H1 (cell line): Measurements from ENCODE around the gene RHOV. TPM values are rescaled to one million over a fixed set of nuclear protein-coding genes. Genes with fewer than 3 reads are reported as not detected.
A peak's percentile ranks its signal among the peaks of the same experiment; 100 is the strongest.

Source experiments
- CTCF ChIA-PET: fragments of 300-600 bp; sonication (Branson Sonifier 250); formaldehyde crosslinking; loops from one replicate; lab custom pipeline; 2021; ENCODE audit not compliant: partially characterized antibody; lab: Charles Lee
- POLR2A ChIA-PET: fragments of 300-600 bp; sonication (Branson Sonifier 250); formaldehyde crosslinking; loops from one replicate; lab custom pipeline; 2021; ENCODE audit warnings: inconsistent platforms; ENCODE audit not compliant: partially characterized antibody; lab: Charles Lee
- DNase-seq, 2 experiments: peaks; one replicate each; pipeline versions ENCODE4 v3.0.0 to v3.0.0-alpha.2; 2010 to 2022; ENCODE audit warnings: low spot score in 2 of 2, low read depth in 1 of 2, mixed read lengths in 1 of 2
- FAIRE-seq: peaks from 2 replicates; lab custom pipeline; 2011; peaks lifted over from hg19 to GRCh38; lab: Jason Lieb, UNC
- H2AFZ ChIP-seq: 2 replicates; pipeline ENCODE4 v1.8.1; 2012; ENCODE audit warnings: low read length, inconsistent platforms
- H2AK5ac ChIP-seq: 2 replicates; pipeline ENCODE4 v1.6.1; 2013; ENCODE audit warnings: low read depth, low read length
- H2BK120ac ChIP-seq: replicated peaks from 2 replicates; pipeline ENCODE3; 2013; ENCODE audit warnings: low read depth, low read length, inconsistent platforms
- H2BK12ac ChIP-seq: 2 replicates; pipeline ENCODE4 v1.6.1; 2013; ENCODE audit warnings: low read depth, low read length
- H2BK15ac ChIP-seq: 2 replicates; pipeline ENCODE4 v1.6.1; 2013; ENCODE audit warnings: low read length
- H2BK20ac ChIP-seq: 2 replicates; pipeline ENCODE4 v1.6.1; 2013; ENCODE audit warnings: low read length
- H2BK5ac ChIP-seq: 2 replicates; pipeline ENCODE4 v1.6.1; 2013; ENCODE audit warnings: low read depth, low read length
- H3K14ac ChIP-seq: 2 replicates; pipeline ENCODE4 v1.6.1; 2013; ENCODE audit warnings: inconsistent platforms; ENCODE audit not compliant: insufficient read length
- H3K18ac ChIP-seq: 2 replicates; pipeline ENCODE4 v1.6.1; 2013; ENCODE audit warnings: low read length; ENCODE audit errors: extremely low read depth
- H3K23ac ChIP-seq: 2 replicates; pipeline ENCODE4 v1.6.1; 2013; ENCODE audit warnings: inconsistent platforms; ENCODE audit not compliant: insufficient read length
- H3K23me2 ChIP-seq: 2 replicates; pipeline ENCODE4 v1.6.1; 2013; ENCODE audit warnings: low read depth, low read length
- H3K27ac ChIP-seq: 2 replicates; pipeline ENCODE4 v1.6.1; 2011; ENCODE audit warnings: low read depth, low read length, inconsistent platforms
- H3K27me3 ChIP-seq, 4 experiments: replicated peaks in 1 of 4; 1 replicate in 1 of 4; 2 replicates in 3 of 4; pipeline versions ENCODE4 v1.6.1 to v1.8.1; 2011 to 2013; ENCODE audit warnings: low read length in 3 of 4, mild to moderate bottlenecking in 3 of 4, inconsistent platforms in 2 of 4, mixed read lengths in 2 of 4, moderate library complexity in 1 of 4; ENCODE audit not compliant: control insufficient read depth in 3 of 4, insufficient read depth in 3 of 4; ENCODE audit errors: extremely low read depth in 1 of 4
- H3K36me3 ChIP-seq, 4 experiments: 2 replicates each; pipeline versions ENCODE4 v1.6.1 to v1.8.1; 2011 to 2013; ENCODE audit warnings: mild to moderate bottlenecking in 4 of 4, low read length in 3 of 4, moderate library complexity in 2 of 4, control low read depth in 1 of 4, inconsistent platforms in 1 of 4; ENCODE audit not compliant: insufficient read depth in 4 of 4, control insufficient read depth in 2 of 4
- H3K4ac ChIP-seq: replicated peaks from 2 replicates; pipeline ENCODE3; 2013; ENCODE audit warnings: low read length, low read depth, mixed read lengths, inconsistent platforms; ENCODE audit not compliant: insufficient read length
- H3K4me1 ChIP-seq, 4 experiments: replicated peaks in 1 of 4; 1 replicate in 1 of 4; 2 replicates in 3 of 4; pipeline versions ENCODE4 v1.6.1 to v1.8.1; 2011 to 2013; ENCODE audit warnings: low read length in 3 of 4, inconsistent platforms in 2 of 4, mixed read lengths in 1 of 4; ENCODE audit not compliant: insufficient read depth in 4 of 4, control insufficient read depth in 3 of 4
- H3K4me2 ChIP-seq, 2 experiments: 2 replicates each; pipeline versions ENCODE4 v1.6.1 to v1.8.1; 2011 to 2013; ENCODE audit warnings: low read depth in 2 of 2, low read length in 2 of 2, control low read depth in 1 of 2, inconsistent platforms in 1 of 2, mild to moderate bottlenecking in 1 of 2; ENCODE audit not compliant: insufficient read depth in 1 of 2
- H3K4me3 ChIP-seq, 4 experiments: fragments of 200-600, 300-600 bp in 1 of 4; sonication (generic), shearing (Covaris generic), sonication (Bioruptor Twin) in 1 of 4; 2 replicates each; pipeline versions ENCODE4 v1.5.1 to v1.8.1; 2011 to 2016; ENCODE audit warnings: low read length in 4 of 4, low read depth in 3 of 4, control low read depth in 2 of 4, inconsistent platforms in 2 of 4, mild to moderate bottlenecking in 2 of 4, mixed read lengths in 1 of 4, moderate library complexity in 1 of 4; ENCODE audit not compliant: insufficient read depth in 2 of 4; ENCODE audit errors: extremely low read depth in 1 of 4
- H3K56ac ChIP-seq: replicated peaks from 2 replicates; pipeline ENCODE3; 2013; ENCODE audit warnings: low read depth, mild to moderate bottlenecking, mixed read lengths, low read length, inconsistent platforms; ENCODE audit not compliant: insufficient read length
- H3K79me1 ChIP-seq: 2 replicates; pipeline ENCODE4 v1.6.1; 2013; ENCODE audit warnings: low read depth, low read length, control low read depth
- H3K79me2 ChIP-seq, 2 experiments: 2 replicates each; pipeline versions ENCODE4 v1.6.1 to v1.8.1; 2012 to 2013; ENCODE audit warnings: low read length in 2 of 2, mild to moderate bottlenecking in 2 of 2, inconsistent platforms in 1 of 2; ENCODE audit not compliant: insufficient read depth in 2 of 2, control insufficient read depth in 1 of 2
- H3K9ac ChIP-seq, 4 experiments: replicated peaks in 1 of 4; 1 replicate in 1 of 4; 2 replicates in 3 of 4; pipeline versions ENCODE4 v1.6.1 to v1.8.1; 2011 to 2013; ENCODE audit warnings: low read depth in 3 of 4, low read length in 3 of 4, control low read depth in 2 of 4, mild to moderate bottlenecking in 2 of 4, moderate library complexity in 2 of 4, inconsistent platforms in 1 of 4; ENCODE audit errors: extremely low read depth in 1 of 4
- H3K9me3 ChIP-seq, 2 experiments: 2 replicates each; pipeline versions ENCODE4 v1.6.1 to v1.8.1; 2012 to 2013; ENCODE audit warnings: mild to moderate bottlenecking in 2 of 2, moderate library complexity in 2 of 2, control low read depth in 1 of 2, inconsistent platforms in 1 of 2, low read depth in 1 of 2, low read length in 1 of 2, mixed read lengths in 1 of 2; ENCODE audit not compliant: insufficient read depth in 2 of 2
- H4K20me1 ChIP-seq, 2 experiments: replicated peaks in 1 of 2; 2 replicates each; pipeline versions ENCODE3 to v1.8.1; 2011 to 2013; ENCODE audit warnings: inconsistent platforms in 2 of 2, low read length in 2 of 2, mild to moderate bottlenecking in 1 of 2; ENCODE audit not compliant: insufficient read depth in 2 of 2, control insufficient read depth in 1 of 2
- H4K5ac ChIP-seq: 2 replicates; pipeline ENCODE4 v1.6.1; 2013; ENCODE audit warnings: low read length, low read depth, mixed read lengths, inconsistent platforms; ENCODE audit not compliant: insufficient read length
- H4K8ac ChIP-seq: 2 replicates; pipeline ENCODE4 v1.8.0; 2013; ENCODE audit warnings: mild to moderate bottlenecking, moderate library complexity, low read length, inconsistent platforms; ENCODE audit not compliant: insufficient read depth; ENCODE audit errors: extremely low read depth
- H4K91ac ChIP-seq: replicated peaks from 2 replicates; pipeline ENCODE3; 2013; ENCODE audit warnings: low read length, mixed read lengths, inconsistent platforms; ENCODE audit not compliant: insufficient read length
- CBX5 ChIP-seq: fragments of 300-800, 300-1000 bp; sonication (generic); IDR thresholded peaks from 2 replicates; pipeline ENCODE4 v1.7.1; 2016; ENCODE audit warnings: antibody characterized with exemption, low read length, low read depth
- CREB1 ChIP-seq: IDR thresholded peaks from 2 replicates; pipeline ENCODE4 v1.6.1; 2012; ENCODE audit warnings: inconsistent platforms
- EZH2 ChIP-seq: fragments of 200-600 bp; sonication (generic); IDR thresholded peaks from 2 replicates; pipeline ENCODE4 v1.7.1; 2012; ENCODE audit warnings: low read depth, mild to moderate bottlenecking, moderate library complexity, low read length, inconsistent platforms; ENCODE audit not compliant: severe bottlenecking
- RAD21 ChIP-seq, 2 experiments: IDR thresholded peaks in 1 of 2; conservative IDR thresholded peaks in 1 of 2; 2 replicates each; pipeline ENCODE4 v1.6.1; 2011; ENCODE audit warnings: low read depth in 2 of 2, low read length in 2 of 2, improper control_type of control experiment in 1 of 2, inconsistent platforms in 1 of 2, mild to moderate bottlenecking in 1 of 2, moderate library complexity in 1 of 2
- SAP30 ChIP-seq: fragments of 300-600 bp; sonication (generic); IDR thresholded peaks from 2 replicates; pipeline ENCODE4 v1.7.1; 2012; ENCODE audit warnings: low read length, moderate library complexity, mild to moderate bottlenecking, inconsistent platforms; ENCODE audit not compliant: insufficient read depth, insufficient replicate concordance
- SIRT6 ChIP-seq: IDR thresholded peaks from one replicate; pipeline ENCODE4 v1.7.1; 2012; ENCODE audit warnings: low read length, inconsistent platforms
- TCF12 ChIP-seq: IDR thresholded peaks from 2 replicates; pipeline ENCODE4 v1.6.1; 2011; ENCODE audit warnings: low read depth, mild to moderate bottlenecking, low read length
- WGBS, 2 experiments: shearing (Covaris generic) in 1 of 2; methylation state at CpG; one replicate each; pipeline versions ENCODE4 v1.1.6 to v1.1.7; 2013 to 2015; ENCODE audit warnings: low lambda C conversion rate in 2 of 2, mixed read lengths in 2 of 2, inconsistent platforms in 1 of 2, low coverage in 1 of 2, missing lambda C conversion rate in 1 of 2; ENCODE audit not compliant: insufficient replicate concordance in 2 of 2, insufficient coverage in 1 of 2, insufficient read length in 1 of 2; ENCODE audit errors: extremely low coverage in 1 of 2, missing lambda C conversion rate in 1 of 2; 5-methylcytosine and 5-hydroxymethylcytosine counted together
- polyA plus RNA-seq, 7 experiments: library from polyadenylated mRNA; depleted of rRNA in 3 of 7; stranded (reverse) in 5 of 7; unstranded in 2 of 7; fragments of >200 nt in 5 of 7; fragments of 200-250 nt in 2 of 7; gene quantifications; 1 replicate in 5 of 7; 2 replicates in 1 of 7; 4 replicates in 1 of 7; pipeline versions ENCODE4 v1.2.1 to v1.2.3, GENCODE V29; 2011 to 2013; ENCODE audit warnings: missing spikeins in 2 of 7, mixed read lengths in 2 of 7
- total RNA-seq: library from RNA; stranded (reverse); fragmentation: NEBNext Ultra II Directional; extraction: Animal tissue kit (Norgen Biotek cat#: 25700); gene quantifications from 2 replicates; pipeline ENCODE4 v1.2.1, GENCODE V29; 2021

RHOV gene
- total and polyA plus RNA-seq, 2 of the 8 experiments (the other 6 are each of a cell fraction or from before 2014, with no cell fraction given) = 1.5 to 2.7 TPM

DNA sequence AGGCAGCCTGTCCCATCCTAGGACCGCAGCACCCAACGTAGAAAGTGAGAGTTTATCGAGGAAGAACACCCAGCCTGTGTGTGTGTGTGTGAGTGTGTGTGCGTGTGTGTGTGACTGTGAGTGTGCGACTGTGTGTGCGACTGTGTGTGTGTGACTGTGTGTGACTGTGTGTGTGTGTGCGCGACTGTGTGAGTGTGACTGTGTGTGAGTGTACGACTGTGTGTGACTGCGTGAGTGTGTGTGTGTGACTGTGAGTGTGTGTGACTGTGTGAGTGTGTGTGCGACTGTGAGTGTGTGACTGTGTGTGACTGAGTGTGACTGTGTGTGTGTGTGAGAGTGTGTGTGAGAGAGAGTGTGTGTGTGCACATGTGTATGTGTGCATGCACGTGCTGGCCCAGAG is 40.0 kb upstream of the RHOV start:
- 87% methylated on average over 12 of the region's 12 CpGs; no CpG with 5 or more reads in 1 of the 2 experiments for WGBS, 2 experiments
- Histone ChIP-seq H3K9me3 (no peaks in the 10 kb centered on the region), H3K79me1 (no peaks in the 10 kb centered on the region), H3K9ac (no peak overlapping the region), H4K5ac (no peak overlapping the region), H2AK5ac (peak overlapping the region; percentile 100), H3K4ac (peak overlapping the region; percentile 61), H2BK120ac (peak overlapping the region; percentile 34), H3K23me2 (peaks cover 4% of the 10 kb centered on the region; the same call in 1 of the 2 replicates), H3K79me2 (no peaks in the 10 kb centered on the region), H3K4me3 (no peak overlapping the region), H3K27me3 (peaks cover 0 to 15% (median 0%) of the 10 kb centered on the region in 4 experiments; a peak in 2 of 7 replicates), H4K91ac (peak overlapping the region; percentile 91), H4K20me1 (no peaks in the 10 kb centered on the region), H3K4me2 (no peak overlapping the region), H2AFZ (no peak overlapping the region), H2BK5ac (peak overlapping the region; percentile 41), H3K18ac (peak overlapping the region; percentile 56; the same call in 1 of the 2 replicates), H3K27ac (no peak overlapping the region), H2BK15ac (peak overlapping the region; percentile 16), H3K4me1 (peaks cover 0 to 34% (median 11%) of the 10 kb centered on the region in 4 experiments; a peak in 4 of 7 replicates), H3K14ac (no peak overlapping the region), H2BK12ac (peak overlapping the region; percentile 96), H4K8ac (no peak overlapping the region), H2BK20ac (no peak overlapping the region), H3K36me3 (no peaks in the 10 kb centered on the region), H3K23ac (no peak overlapping the region), H3K56ac (no peak overlapping the region)
- POLR2A ChIA-PET = interaction anchor here (2.2 to 43.8 kb wide), 3 partner anchors 9 to 38 kb away, joined by 11 to 1505 read pairs (median 73); partner anchors contain the start of genes CHAC1 and DLL4
- no peak for DNase-seq
- CTCF ChIA-PET = interaction anchor here (0.9 to 24.4 kb wide), 10 partner anchors 10 to 77 kb away, joined by 3 to 619 read pairs (median 10); partner anchors contain the start of genes CHAC1, DLL4 and VPS18
- no peak for FAIRE-seq
- no peak for TF ChIP-seq SIRT6
- TF ChIP-seq CBX5 = no peak
- TF ChIP-seq SAP30 = no peak
- TF ChIP-seq TCF12 = no peak
- TF ChIP-seq RAD21 (IDR thresholded peaks at IDR 0.05 in 1 of 2, conservative IDR thresholded peaks at IDR 0.05 in 1 of 2; ENCODE audit: low read depth in 2 of 2, low read length in 2 of 2) = no peak
- no peak for TF ChIP-seq EZH2
- no peak for TF ChIP-seq CREB1
